Lung microvascular endothelial cell (primary cell): ENCODE results near the gene DPPA2. TPM values are rescaled to one million over a fixed set of nuclear protein-coding genes. Genes with fewer than 3 reads are reported as not detected.
A peak's percentile ranks its signal among the peaks of the same experiment; 100 is the strongest.
"Not testable (repeated sequence)": the region's sequence is repeated elsewhere in the genome, so short reads cannot be mapped to it uniquely, and the experiment has no call there.

Experiments used
- DNase-seq, 2 donors: peaks; one replicate each; pipeline versions ENCODE4 v3.0.0 to v3.0.0-alpha.2; 2010; ENCODE audit warnings: low read depth in 2 of 2
- total RNA-seq: library from RNA; depleted of rRNA; stranded (reverse); fragments of >200 nt; gene quantifications from 2 replicates; pipeline ENCODE4 v1.2.1, GENCODE V29; 2014

Gene DPPA2
- total RNA-seq: not detected in 2 replicates

- no peak for DNase-seq
Observed at GRCh38 chr3:109316162-109316730, at the start of gene DPPA2. Gene DPPA2, minus strand, starts transcription at chr3:109316517. Its CDS starts 1,975 bp downstream, at chr3:109314542.

- DNase-seq: no peak
Observed at GRCh38 chr3:109364088-109364487, 47.8 kb upstream of the DPPA2 start.

GRCh38 chr3:109363634-109364033 lies 47.3 kb upstream of the DPPA2 start:
- no peak for DNase-seq

- no peak for DNase-seq
Observed at GRCh38 chr3:109362823-109363222, 46.5 kb upstream of the DPPA2 start.

GRCh38 chr3:109358809-109359208 lies 42.5 kb upstream of the DPPA2 start:
- DNase-seq: not testable (repeated sequence)

GRCh38 chr3:109356442-109357155 lies 40.3 kb upstream of the DPPA2 start:
- DNase-seq: no peak

GRCh38 chr3:109355625-109356441 lies 39.5 kb upstream of the DPPA2 start:
- DNase-seq: no peak

- no peak for DNase-seq
Observed at GRCh38 chr3:109353057-109353456, 36.7 kb upstream of the DPPA2 start.

- no peak for DNase-seq
Observed at GRCh38 chr3:109351231-109351630, 34.9 kb upstream of the DPPA2 start.

GRCh38 chr3:109346770-109347295 lies 30.5 kb upstream of the DPPA2 start:
- no peak for DNase-seq

GRCh38 chr3:109346099-109346498 lies 29.8 kb upstream of the DPPA2 start:
- no peak for DNase-seq

GRCh38 chr3:109339714-109340648 lies 23.7 kb upstream of the DPPA2 start:
- no peak for DNase-seq

GRCh38 chr3:109339197-109339596 lies 22.9 kb upstream of the DPPA2 start:
- DNase-seq: no peak

- DNase-seq: no peak
Observed at GRCh38 chr3:109338322-109338721, 22.0 kb upstream of the DPPA2 start.

GRCh38 chr3:109337393-109337792 lies 21.1 kb upstream of the DPPA2 start, which contains the start of gene DPPA4:
Gene DPPA4, minus strand, starts transcription at chr3:109337546. Its CDS starts 29 bp downstream, at chr3:109337517.
- DNase-seq: no peak

- peak; percentile 6 to 11 for DNase-seq
Observed at GRCh38 chr3:109336291-109336861, 20.1 kb upstream of the DPPA2 start.

GRCh38 chr3:109334572-109334971 lies 18.3 kb upstream of the DPPA2 start:
- no peak for DNase-seq

- DNase-seq: no peak
Observed at GRCh38 chr3:109331692-109332091, 15.4 kb upstream of the DPPA2 start.

- DNase-seq: no peak
Observed at GRCh38 chr3:109330405-109330804, 14.1 kb upstream of the DPPA2 start.

- DNase-seq: no peak
Observed at GRCh38 chr3:109328202-109328601, 11.9 kb upstream of the DPPA2 start.

- no peak for DNase-seq
Observed at GRCh38 chr3:109325657-109326056, 9.3 kb upstream of the DPPA2 start.
